Fibroblast of lung (primary cell): ENCODE results near the gene HIPK2. TPM values are rescaled to one million over a fixed set of nuclear protein-coding genes. Genes with fewer than 3 reads are reported as not detected.

Experiments
- DNase-seq, 2 donors: peaks; one replicate each; pipeline versions ENCODE4 v3.0.0 to v3.0.0-alpha.2; 2010; ENCODE audit warnings: low read depth in 2 of 2
- H2AFZ ChIP-seq: 2 replicates; pipeline ENCODE4 v1.5.1; 2012; ENCODE audit warnings: low read length, control low read depth, inconsistent platforms
- H3K27ac ChIP-seq: 2 replicates; pipeline ENCODE4 v1.5.1; 2011; ENCODE audit warnings: low read length, control low read depth; ENCODE audit not compliant: insufficient read depth
- H3K27me3 ChIP-seq: 2 replicates; pipeline ENCODE4 v1.5.1; 2011; ENCODE audit warnings: mild to moderate bottlenecking, low read length; ENCODE audit not compliant: control insufficient read depth, insufficient read depth
- H3K36me3 ChIP-seq: 2 replicates; pipeline ENCODE4 v1.5.1; 2011; ENCODE audit warnings: low read length; ENCODE audit not compliant: control insufficient read depth, insufficient read depth
- H3K4me1 ChIP-seq: 2 replicates; pipeline ENCODE4 v1.5.1; 2011; ENCODE audit warnings: low read length; ENCODE audit not compliant: control insufficient read depth, insufficient read depth; ENCODE audit errors: extremely low read depth
- H3K4me2 ChIP-seq: 2 replicates; pipeline ENCODE4 v1.5.1; 2011; ENCODE audit warnings: low read length, control low read depth; ENCODE audit not compliant: insufficient read depth; ENCODE audit errors: extremely low read depth
- H3K4me3 ChIP-seq, 4 experiments: fragments of 200-600 bp in 1 of 4; sonication (generic) in 1 of 4; replicated peaks in 1 of 4; 2 replicates each; pipeline ENCODE4 v1.5.1; 2011 to 2016; ENCODE audit warnings: low read length in 4 of 4, low read depth in 3 of 4, mild to moderate bottlenecking in 3 of 4, control low read depth in 2 of 4, inconsistent platforms in 1 of 4, mixed read lengths in 1 of 4; ENCODE audit not compliant: insufficient read depth in 1 of 4; ENCODE audit errors: control extremely low read depth in 1 of 4
- H3K79me2 ChIP-seq: 2 replicates; pipeline ENCODE4 v1.5.1; 2012; ENCODE audit warnings: mild to moderate bottlenecking, low read length, inconsistent platforms; ENCODE audit not compliant: control insufficient read depth, insufficient read depth
- H3K9ac ChIP-seq: 2 replicates; pipeline ENCODE4 v1.5.1; 2011; ENCODE audit warnings: mild to moderate bottlenecking, low read length, control low read depth; ENCODE audit not compliant: insufficient read depth
- H3K9me3 ChIP-seq: 2 replicates; pipeline ENCODE4 v1.5.1; 2012; ENCODE audit warnings: low read depth, low read length; ENCODE audit not compliant: control insufficient read depth, insufficient read depth
- H4K20me1 ChIP-seq: 2 replicates; pipeline ENCODE4 v1.5.1; 2011; ENCODE audit warnings: low read length; ENCODE audit not compliant: control insufficient read depth, insufficient read depth; ENCODE audit errors: extremely low read depth
- EZH2 ChIP-seq: IDR thresholded peaks from 2 replicates; pipeline ENCODE4 v1.5.1; 2012; ENCODE audit warnings: low read length, control low read depth, mild to moderate bottlenecking; ENCODE audit errors: missing control alignments
- polyA plus RNA-seq, 2 donors: library from polyadenylated mRNA; depleted of rRNA in 1 of 2; stranded (reverse) in 1 of 2; unstranded in 1 of 2; fragments of >200 nt; gene quantifications; 2 replicates each; pipeline ENCODE4 v1.2.1, GENCODE V29; 2011 to 2012; ENCODE audit warnings: missing spikeins in 1 of 2
- total RNA-seq: library from RNA; depleted of rRNA; stranded (reverse); fragments of >200 nt; gene quantifications from 2 replicates; pipeline ENCODE4 v1.2.1, GENCODE V29; 2014
- TF ChIP-seq, protein P1 (sequence below), 2 donors: IDR thresholded peaks in 1 of 2; conservative IDR thresholded peaks in 1 of 2; 1 replicate in 1 of 2; 2 replicates in 1 of 2; pipeline ENCODE4 v1.5.1; 2011 to 2012; ENCODE audit warnings: low read length in 2 of 2, control low read depth in 1 of 2, inconsistent platforms in 1 of 2, low read depth in 1 of 2, mild to moderate bottlenecking in 1 of 2

Gene HIPK2
- total and polyA plus RNA-seq, 2 donors (not counting 1 experiment from before 2014, with no cell fraction given): 10.1 to 11.1 TPM

- Histone ChIP-seq H3K27me3 (no peaks in the 10 kb centered on the region), H3K27ac (no peak overlapping the region), H3K79me2 (peaks cover 4% of the 10 kb centered on the region), H2AFZ (no peak overlapping the region), H3K36me3 (no peaks in the 10 kb centered on the region), H3K4me1 (peaks cover 10% of the 10 kb centered on the region), H3K9me3 (no peaks in the 10 kb centered on the region), H3K4me3 (no peak overlapping the region), H3K4me2 (no peak overlapping the region), H3K9ac (no peak overlapping the region), H4K20me1 (no peaks in the 10 kb centered on the region)
- DNase-seq: no peak
- TF ChIP-seq, protein P1, sequence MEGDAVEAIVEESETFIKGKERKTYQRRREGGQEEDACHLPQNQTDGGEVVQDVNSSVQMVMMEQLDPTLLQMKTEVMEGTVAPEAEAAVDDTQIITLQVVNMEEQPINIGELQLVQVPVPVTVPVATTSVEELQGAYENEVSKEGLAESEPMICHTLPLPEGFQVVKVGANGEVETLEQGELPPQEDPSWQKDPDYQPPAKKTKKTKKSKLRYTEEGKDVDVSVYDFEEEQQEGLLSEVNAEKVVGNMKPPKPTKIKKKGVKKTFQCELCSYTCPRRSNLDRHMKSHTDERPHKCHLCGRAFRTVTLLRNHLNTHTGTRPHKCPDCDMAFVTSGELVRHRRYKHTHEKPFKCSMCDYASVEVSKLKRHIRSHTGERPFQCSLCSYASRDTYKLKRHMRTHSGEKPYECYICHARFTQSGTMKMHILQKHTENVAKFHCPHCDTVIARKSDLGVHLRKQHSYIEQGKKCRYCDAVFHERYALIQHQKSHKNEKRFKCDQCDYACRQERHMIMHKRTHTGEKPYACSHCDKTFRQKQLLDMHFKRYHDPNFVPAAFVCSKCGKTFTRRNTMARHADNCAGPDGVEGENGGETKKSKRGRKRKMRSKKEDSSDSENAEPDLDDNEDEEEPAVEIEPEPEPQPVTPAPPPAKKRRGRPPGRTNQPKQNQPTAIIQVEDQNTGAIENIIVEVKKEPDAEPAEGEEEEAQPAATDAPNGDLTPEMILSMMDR (conservative IDR thresholded peaks at IDR 0.05 in 1 of 2, IDR thresholded peaks at IDR 0.05 in 1 of 2; ENCODE audit: low read depth in 1 of 2, low read length in 2 of 2): no peak
- TF ChIP-seq EZH2: no peak
Observed at GRCh38 chr7:139674752-139675126, 103.1 kb downstream of the HIPK2 start.

GRCh38 chr7:139674341-139674740, 103.5 kb downstream of the HIPK2 start:
- peaks cover 4% of the 10 kb centered on the region for H3K79me2 ChIP-seq
- no peak overlapping the region for H3K27ac ChIP-seq
- H3K36me3 ChIP-seq: no peaks in the 10 kb centered on the region
- no peak overlapping the region for H3K9ac ChIP-seq
- H2AFZ ChIP-seq: no peak overlapping the region
- no peak for DNase-seq
- no peak for TF ChIP-seq EZH2
- TF ChIP-seq, protein P1 (conservative IDR thresholded peaks at IDR 0.05 in 1 of 2, IDR thresholded peaks at IDR 0.05 in 1 of 2; ENCODE audit: low read depth in 1 of 2, low read length in 2 of 2): no peak
- H4K20me1 ChIP-seq: no peaks in the 10 kb centered on the region
- no peak overlapping the region for H3K4me3 ChIP-seq
- H3K4me1 ChIP-seq: peaks cover 8% of the 10 kb centered on the region
- no peaks in the 10 kb centered on the region for H3K9me3 ChIP-seq
- H3K4me2 ChIP-seq: no peak overlapping the region
- H3K27me3 ChIP-seq: no peaks in the 10 kb centered on the region

DNA sequence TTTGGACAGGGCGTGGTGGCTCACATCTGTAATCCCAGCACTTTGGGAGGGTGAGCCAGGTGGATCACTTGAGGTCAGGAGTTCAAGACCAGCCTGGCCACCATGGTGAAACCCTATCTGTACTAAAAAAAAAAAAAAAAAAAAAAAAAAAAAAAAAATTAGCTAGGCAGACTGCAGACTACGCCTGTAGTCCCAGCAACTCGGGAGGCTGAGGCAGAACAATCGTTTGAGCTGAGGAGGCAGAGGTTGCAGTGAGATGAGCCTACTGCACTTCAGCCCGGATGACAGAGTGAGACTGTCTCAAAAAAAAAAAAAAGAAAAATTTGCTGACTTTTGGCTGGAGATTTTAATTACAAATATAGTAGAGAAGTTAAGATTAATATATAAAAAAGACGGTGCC, 104.0 kb downstream of the HIPK2 start:
- TF ChIP-seq, protein P1 (conservative IDR thresholded peaks at IDR 0.05 in 1 of 2, IDR thresholded peaks at IDR 0.05 in 1 of 2; ENCODE audit: low read depth in 1 of 2, low read length in 2 of 2): no peak
- no peak for TF ChIP-seq EZH2
- Histone ChIP-seq H3K27ac (no peak overlapping the region), H3K27me3 (no peaks in the 10 kb centered on the region), H3K9me3 (no peaks in the 10 kb centered on the region), H3K9ac (no peak overlapping the region), H3K4me1 (peaks cover 4% of the 10 kb centered on the region), H3K36me3 (no peaks in the 10 kb centered on the region), H3K4me3 (no peak overlapping the region), H2AFZ (no peak overlapping the region), H4K20me1 (no peaks in the 10 kb centered on the region), H3K79me2 (peaks cover 4% of the 10 kb centered on the region), H3K4me2 (no peak overlapping the region)
- no peak for DNase-seq
